C4-2B (cell line): ENCODE results near the gene RHOG.

Experiments used
- CTCF ChIP-seq: fragments of 450-650 bp; conservative IDR thresholded peaks from 2 replicates; pipeline ENCODE4 v1.5.1; 2017; ENCODE audit warnings: mild to moderate bottlenecking
- ZFX ChIP-seq: fragments of 450-650 bp; IDR thresholded peaks from 2 replicates; pipeline ENCODE4 v1.6.1; 2017

GRCh38 chr11:3855808-3856491 lies 15.2 kb upstream of the RHOG start:
- TF ChIP-seq CTCF: no peak
- TF ChIP-seq ZFX: no peak; the same call in 1 of the 2 replicates
